ENCODE measurements around the gene RFX4.

GRCh38 chr12:106759526-106760183 lies 176.9 kb downstream of the RFX4 start:
- TF ChIP-seq CTCF (IDR thresholded peaks at IDR 0.05) (no peak), POLR2A (IDR thresholded peaks at IDR 0.05) (no peak)

All from esophagus squamous epithelium (tissue), 4 donors.